GM12801 (cell line): Measurements from ENCODE around the gene DENR.

Source experiments
- CTCF ChIP-seq: IDR thresholded peaks from one replicate; pipeline ENCODE4 v1.5.1; 2011; ENCODE audit warnings: control low read depth; ENCODE audit not compliant: insufficient read length; ENCODE audit errors: extremely low read depth

DENR gene

GRCh38 chr12:122803937-122804336 lies 51.3 kb downstream of the DENR start:
- no peak for TF ChIP-seq CTCF

- TF ChIP-seq CTCF, result no peak
These were observed 55.0 kb downstream of the DENR start for GRCh38 chr12:122807651-122808050.

- TF ChIP-seq CTCF, result no peak
These were observed 59.2 kb downstream of the DENR start for GRCh38 chr12:122811777-122812176.

GRCh38 chr12:122813310-122813713 lies 60.7 kb downstream of the DENR start:
- no peak for TF ChIP-seq CTCF

- TF ChIP-seq CTCF, result no peak
These were observed 66.7 kb downstream of the DENR start for GRCh38 chr12:122819209-122819785.

GRCh38 chr12:122820138-122820537 lies 67.5 kb downstream of the DENR start:
- no peak for TF ChIP-seq CTCF
